ENCODE results near the gene ADAM15.

DNA sequence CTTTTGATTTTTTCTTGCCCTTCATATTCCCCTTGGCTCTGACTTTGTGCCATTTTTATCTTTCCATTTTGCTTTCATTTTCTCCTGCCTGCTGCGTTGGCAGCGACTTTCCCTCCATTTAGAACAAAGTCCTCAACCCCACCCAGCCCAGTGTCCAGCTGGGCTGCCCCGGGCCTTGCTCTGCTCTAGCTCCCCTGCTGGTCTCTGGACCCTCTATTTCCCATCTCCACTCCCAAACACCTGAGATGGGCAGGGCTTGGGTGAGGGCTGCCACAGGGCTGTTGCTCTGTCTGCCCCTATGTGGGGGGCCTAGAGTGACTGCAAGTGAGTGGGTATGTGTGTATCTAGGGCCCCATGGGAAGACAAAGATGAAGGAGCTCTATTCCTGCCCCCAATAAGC, 7.3 kb upstream of the ADAM15 start:
- TF ChIP-seq EZH2phosphoT487 (IDR thresholded peaks at IDR 0.05; ENCODE audit: borderline replicate concordance), result no peak
- TF ChIP-seq, protein P1, sequence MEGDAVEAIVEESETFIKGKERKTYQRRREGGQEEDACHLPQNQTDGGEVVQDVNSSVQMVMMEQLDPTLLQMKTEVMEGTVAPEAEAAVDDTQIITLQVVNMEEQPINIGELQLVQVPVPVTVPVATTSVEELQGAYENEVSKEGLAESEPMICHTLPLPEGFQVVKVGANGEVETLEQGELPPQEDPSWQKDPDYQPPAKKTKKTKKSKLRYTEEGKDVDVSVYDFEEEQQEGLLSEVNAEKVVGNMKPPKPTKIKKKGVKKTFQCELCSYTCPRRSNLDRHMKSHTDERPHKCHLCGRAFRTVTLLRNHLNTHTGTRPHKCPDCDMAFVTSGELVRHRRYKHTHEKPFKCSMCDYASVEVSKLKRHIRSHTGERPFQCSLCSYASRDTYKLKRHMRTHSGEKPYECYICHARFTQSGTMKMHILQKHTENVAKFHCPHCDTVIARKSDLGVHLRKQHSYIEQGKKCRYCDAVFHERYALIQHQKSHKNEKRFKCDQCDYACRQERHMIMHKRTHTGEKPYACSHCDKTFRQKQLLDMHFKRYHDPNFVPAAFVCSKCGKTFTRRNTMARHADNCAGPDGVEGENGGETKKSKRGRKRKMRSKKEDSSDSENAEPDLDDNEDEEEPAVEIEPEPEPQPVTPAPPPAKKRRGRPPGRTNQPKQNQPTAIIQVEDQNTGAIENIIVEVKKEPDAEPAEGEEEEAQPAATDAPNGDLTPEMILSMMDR (conservative IDR thresholded peaks at IDR 0.05; ENCODE audit: low read length), result no peak

Measured in Loucy (cell line).